ENCODE data around the gene CFAP97.
A peak's percentile ranks its signal among the peaks of the same experiment; 100 is the strongest.
"Not testable (repeated sequence)": the region's sequence is repeated elsewhere in the genome, so short reads cannot be mapped to it uniquely, and the experiment has no call there.

Gene CFAP97

DNA sequence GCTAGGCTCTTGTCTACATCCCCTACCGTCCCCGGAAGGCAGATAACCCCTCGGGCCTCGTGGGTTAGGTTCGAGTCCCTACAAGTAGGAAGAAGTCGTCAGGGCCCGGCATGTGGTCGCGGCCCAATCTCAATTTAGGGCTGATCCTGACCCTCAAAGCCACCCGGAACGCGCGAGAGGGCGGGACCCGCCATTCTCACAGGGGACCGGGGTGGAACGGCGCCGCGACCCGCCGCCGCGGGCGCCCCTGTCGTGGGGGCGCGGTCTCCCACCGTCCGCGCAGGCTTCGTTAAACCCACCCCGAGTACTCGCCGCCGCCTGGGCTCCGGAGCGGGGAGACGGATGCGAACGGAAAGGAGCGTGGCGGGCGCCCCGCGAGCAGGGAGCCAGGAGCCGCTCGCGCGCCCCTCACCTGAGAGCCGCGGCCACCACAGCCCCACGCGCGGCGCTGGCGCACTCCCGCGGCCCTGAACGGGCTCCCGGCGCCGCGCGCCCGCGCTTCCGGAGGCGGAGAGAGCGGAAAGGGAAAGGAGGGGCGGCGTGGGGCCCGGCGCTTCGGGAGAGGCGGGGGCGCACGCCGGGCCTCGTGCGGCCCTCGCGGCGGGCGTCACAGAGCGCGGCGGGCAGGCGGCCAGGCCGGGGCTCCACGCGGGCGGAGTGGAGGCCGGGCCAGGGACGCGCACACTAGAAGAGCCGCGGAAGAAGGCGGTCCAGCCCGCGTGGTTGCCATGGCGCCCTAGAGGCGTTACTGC, at the start of gene CFAP97:
Gene CFAP97, minus strand, starts transcription at position 515 of the 752 bp plus-strand sequence. CDS start 12,804 bp downstream, outside the sequence.
- DNase-seq: peak; percentile 86

DNA sequence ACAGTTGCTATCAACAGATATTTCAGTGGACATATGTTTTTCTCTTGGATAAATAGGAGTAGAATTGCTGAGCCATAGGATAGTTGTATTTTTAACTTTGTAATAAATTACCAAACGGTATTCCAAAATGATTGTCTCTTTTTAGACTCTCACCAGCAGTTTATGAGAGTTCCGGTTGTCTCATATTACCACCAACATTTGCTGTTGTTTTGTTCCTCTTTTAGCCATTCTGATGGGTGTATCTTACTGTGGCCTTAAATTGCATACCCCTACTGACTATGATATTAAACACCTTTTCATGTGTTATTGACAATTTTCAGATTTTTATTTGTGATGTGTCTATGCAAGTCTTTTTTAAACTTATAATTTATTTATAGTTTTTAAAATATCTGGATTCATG, 45.3 kb upstream of the CFAP97 start:
- DNase-seq: no peak

DNA sequence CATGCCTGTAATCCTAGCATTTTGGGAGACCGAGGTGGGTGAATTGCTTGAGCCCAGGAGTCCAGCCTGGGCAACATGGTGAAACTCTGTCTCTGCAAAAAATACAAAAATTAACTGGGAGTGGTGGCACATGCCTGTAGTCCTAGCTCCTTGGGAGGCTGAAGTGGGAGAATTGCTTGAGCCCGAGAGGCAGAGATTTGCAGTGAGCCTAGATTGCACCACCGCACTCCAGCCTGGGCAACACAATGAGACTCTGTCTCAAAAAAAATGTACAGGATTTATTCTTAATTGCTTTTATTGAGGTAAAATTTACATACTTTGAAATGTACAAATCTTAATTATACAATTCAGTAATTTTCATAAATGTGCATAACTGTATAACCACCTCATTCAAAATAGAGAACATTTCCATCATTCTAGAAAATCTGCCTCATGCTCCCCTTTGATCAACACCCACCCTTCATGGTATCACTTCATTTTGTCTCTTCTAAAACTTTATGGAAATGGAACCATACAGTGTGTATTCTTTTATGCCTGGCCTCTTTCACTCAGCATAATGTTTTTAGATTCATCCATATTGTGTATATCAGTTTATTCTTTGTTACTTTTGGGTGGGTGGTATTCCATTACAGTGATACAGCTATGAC, 44.7 kb upstream of the CFAP97 start:
- DNase-seq: no peak

DNA sequence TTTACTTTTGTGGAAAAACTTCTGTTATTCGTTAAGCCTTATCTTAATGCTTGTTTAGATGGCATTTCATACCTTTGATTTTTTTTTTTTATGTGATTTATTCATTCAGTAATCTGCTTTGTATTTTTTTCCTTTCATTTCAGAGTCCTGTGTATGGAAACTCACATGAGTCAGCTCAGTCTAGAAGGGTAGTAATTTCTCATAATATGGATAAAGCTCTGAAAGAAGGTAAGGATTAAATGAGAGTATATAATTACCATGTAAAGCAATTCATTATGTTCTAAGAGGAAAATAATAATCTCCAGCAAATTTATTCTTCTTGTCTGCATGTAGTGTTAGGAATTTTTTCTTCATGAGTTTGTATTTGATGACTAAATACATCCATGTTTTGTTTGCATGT, 43.4 kb upstream of the CFAP97 start:
- no peak for DNase-seq

DNA sequence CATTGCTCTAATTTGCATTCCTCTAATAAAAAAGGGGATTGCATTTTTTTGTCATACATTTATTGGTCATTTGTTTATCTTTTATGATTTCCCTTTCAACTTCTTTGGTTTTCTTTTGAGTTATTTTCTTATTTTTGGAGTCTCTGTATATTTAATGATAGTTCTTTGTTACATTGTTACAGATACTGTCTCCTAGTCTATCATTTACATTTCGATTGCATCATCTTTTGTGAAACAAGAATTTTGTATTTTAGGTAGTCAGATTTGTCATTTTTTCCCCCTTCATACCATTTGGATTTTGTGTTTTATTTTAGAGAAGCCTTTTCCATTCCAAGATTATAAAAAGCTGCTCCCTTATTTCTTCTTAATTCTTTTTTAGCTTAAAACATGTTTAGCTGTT, 42.7 kb upstream of the CFAP97 start:
- DNase-seq: no peak

DNA sequence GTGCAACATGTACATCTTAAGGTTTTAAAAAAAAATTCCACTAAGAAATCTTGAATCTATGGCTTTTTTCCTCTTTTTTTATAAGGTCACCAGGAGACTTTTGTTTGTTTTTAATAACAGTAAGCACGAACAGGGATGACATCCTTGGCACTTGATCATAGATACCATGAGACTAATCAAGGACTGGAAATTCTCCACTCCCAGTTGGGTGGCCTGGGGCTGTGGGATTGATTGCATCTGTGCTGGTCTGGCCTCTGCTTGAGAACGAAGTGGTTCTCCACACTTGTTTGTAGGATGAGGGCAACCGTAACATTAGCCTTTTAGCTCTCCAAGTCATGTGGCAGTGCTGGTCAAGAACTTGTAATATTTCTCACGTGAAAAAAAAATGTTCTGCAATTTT, 41.0 kb upstream of the CFAP97 start:
- DNase-seq: no peak

DNA sequence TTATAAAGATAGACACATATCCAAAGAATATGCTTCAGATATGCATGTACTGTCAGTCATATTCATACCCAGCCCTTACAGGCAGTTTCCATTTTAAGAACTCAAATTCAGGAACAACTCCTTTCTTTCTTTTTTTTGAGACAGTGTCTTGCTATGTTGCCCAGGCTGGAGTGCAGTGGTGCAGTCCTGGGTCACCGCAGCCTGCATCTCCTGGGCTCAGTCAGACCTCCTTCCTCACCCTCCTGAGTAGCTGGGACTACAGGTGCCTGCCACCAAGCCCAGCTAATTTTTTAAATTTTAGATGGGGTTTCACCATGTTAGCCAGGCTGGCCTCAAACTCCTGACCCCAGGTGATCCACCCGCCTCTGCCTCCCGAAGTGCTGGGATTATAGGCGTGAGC, 40.1 kb upstream of the CFAP97 start:
- no peak for DNase-seq

DNA sequence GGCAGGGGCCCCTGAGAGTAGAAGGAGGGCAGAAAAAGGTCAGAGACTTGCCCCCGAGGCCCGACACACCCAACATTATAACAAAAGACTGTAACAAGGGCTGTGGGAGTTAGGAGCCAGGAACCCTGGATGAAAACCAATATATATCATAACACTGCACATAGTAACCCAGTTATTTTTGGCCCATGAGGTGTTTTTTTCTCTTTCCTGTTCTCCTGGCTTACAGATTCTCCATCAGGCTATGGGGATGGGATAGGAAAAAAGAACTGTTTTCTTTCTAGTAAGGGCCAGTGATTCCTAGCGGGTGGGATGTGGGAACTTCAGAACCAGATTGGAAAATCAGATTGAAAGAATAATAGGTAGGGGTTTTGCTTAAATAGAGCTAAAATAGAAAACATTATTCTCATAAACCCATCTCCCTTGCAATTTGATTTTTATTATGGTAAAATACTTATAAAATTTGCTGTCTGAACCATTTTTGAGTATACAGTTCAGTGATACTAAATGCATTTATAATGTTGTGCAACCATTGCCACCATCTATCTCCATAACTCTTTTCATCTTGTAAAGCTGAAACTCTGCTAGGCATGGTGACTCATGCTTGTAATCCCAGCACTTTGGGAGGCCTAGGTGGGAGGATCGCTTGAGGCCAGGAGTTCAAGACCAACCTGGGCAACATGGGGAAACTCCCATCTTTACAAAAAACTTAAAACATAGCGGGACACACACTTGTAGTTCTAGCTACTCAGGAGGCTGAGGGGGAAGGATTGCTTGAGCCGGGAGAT, 39.1 kb upstream of the CFAP97 start:
- DNase-seq: no peak

DNA sequence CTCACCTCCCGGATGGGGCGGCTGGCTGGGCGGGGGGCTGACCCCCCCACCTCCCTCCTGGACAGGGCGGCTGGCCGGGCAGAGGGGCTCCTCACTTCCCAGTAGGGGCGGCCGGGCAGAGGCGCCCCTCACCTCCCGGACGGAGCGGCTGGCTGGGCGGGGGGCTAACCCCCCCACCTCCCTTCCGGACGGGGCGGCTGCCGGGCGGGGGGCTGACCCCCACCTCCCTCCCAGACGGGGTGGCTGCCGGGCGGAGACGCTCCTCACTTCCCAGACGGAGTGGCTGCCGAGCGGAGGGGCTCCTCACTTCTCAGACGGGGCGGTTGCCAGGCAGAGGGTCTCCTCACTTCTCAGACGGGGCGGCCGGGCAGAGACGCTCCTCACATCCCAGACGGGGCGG, 36.7 kb upstream of the CFAP97 start:
- DNase-seq: not testable (repeated sequence)

DNA sequence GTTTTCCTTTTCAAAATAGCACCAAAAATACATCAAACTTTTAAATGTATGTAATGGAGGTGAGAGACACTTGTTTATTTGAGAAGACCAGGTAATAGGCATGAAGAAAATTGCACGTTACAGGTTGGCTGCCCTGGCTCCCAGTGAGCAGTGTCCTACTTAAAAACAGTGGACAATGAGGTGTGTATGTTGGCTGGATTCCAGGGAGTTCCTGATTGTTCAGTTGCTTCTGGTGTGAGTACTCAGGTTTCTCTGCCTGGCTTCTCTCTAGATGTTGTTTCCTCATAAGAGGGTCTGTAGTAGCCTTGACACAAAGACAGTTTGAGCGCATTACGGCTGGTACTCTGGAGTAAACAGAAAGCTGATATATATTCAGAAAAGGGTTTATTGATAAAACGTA, 35.0 kb upstream of the CFAP97 start:
- DNase-seq: no peak

DNA sequence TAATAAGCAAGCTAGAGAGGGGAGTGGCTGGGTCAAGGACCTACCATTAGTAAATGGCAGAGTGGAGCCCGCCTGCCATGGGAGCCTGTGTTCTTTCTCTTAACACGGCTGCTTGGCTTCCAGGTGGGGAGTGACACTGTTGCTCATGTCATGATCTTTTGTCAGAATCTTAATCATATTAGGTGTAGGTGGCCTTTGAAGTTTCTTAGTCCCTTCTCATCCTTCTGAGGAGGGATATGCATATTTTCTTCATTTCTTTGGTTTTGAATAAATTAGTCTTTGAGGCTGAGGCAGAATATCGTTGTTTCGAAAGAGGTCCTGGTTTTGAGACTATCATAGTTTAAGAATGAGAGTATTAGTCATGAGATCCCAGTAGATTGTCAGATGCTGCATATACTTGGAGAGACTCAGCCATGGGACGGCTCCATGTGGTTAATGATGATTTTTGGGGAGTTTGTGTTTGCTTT, 34.4 kb upstream of the CFAP97 start:
- no peak for DNase-seq

DNA sequence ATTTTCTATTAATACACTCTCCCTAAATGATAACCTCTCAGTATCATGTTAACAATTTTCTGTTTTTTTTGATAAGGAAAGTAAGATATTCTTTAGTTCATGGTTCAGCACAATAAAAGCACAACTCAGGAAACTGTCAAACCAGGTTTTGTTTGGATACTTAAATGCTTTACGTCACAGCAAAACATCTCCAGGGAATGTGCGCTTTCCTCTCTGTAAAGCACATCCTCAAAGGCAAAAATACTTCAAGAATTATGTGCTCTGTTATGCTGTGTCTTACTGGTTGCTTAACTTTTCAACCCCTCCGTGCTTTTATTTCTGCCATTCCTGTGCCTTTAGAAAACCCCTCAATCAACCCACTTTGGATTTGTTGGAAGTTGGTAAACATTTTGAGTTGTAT, 33.4 kb upstream of the CFAP97 start:
- DNase-seq: no peak

DNA sequence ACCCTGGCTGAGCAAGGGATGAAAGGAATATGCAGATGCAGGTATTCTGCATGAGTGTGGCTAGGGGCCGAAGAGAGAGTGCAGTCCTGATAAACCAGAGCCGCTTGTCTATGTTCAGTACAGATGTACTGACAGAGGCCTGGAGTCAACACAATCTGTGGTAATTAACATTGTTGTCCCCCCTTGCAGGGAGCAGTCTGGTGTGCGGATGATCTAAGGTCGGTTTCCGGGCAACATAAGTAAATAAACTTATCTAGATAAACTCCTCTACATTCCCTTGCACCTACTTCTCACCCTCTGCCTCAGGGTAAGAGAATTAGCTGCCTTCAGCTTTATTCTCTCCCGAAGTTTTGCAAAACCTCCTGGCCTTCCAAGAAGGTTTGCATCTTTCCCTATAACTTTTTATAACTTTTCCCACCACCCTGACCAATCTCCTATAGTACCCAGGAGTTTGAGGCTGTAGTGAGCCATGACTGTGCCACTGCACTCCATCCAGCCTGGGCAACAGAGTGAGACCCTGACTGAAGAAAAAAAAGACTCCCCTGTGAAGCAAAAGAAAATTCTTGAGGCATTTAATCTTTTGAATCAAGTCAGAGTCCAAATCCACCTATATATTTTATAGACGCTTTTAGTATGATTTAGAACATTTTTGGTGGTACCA, 32.2 kb upstream of the CFAP97 start:
- no peak for DNase-seq

DNA sequence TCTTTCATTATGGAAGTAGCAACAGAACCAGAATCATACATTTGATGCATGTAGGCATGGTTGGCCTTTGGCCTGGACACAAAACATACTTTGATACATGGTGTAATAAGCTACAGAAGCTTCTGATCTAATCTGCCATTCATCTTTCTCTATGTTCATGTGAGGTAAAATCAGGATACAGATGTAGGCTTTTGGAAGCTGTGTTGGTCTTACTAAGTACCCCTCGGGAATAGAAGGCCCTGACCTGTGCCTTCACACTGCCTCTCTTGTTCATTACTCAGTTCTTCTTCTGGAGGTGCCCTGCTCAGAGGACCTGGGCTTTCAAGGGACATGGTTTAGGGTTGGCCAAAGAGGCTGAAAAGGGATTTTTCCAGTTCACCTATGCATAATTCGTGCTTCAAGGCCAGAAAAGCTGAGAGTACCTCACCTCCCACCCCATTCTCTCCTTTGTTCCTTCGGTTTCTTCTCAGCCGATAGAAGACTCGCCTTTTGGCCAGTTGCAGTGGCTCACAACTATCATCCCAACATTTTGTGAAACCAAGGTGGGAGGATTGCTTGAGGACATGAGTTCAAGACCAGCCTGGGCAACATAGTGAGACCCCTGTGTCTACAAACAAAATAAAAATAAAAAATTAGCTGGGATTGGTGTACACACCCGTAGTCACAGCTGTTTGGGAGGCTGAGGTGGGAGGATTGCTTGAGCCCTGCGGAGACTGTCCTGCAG, 31.5 kb upstream of the CFAP97 start:
- DNase-seq: no peak

DNA sequence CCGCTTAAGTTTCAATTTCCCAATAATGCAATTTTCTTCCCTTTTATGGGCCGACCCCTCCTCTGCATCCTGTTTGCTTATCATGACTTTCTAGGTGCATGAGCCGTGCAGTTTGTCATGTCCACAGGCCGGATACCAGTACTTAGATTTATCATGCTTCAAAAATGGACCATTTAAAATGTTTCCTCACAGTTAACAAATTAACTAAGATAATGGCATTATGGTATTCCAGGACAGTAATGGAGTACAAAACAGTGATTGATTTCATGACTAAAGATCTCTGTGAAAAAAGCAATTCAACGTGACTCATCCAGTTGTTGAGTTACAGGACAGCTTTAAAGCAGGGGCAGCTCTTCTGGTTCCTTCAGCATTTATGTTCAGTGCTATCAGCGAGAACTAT, 28.6 kb upstream of the CFAP97 start:
- DNase-seq: no peak

DNA sequence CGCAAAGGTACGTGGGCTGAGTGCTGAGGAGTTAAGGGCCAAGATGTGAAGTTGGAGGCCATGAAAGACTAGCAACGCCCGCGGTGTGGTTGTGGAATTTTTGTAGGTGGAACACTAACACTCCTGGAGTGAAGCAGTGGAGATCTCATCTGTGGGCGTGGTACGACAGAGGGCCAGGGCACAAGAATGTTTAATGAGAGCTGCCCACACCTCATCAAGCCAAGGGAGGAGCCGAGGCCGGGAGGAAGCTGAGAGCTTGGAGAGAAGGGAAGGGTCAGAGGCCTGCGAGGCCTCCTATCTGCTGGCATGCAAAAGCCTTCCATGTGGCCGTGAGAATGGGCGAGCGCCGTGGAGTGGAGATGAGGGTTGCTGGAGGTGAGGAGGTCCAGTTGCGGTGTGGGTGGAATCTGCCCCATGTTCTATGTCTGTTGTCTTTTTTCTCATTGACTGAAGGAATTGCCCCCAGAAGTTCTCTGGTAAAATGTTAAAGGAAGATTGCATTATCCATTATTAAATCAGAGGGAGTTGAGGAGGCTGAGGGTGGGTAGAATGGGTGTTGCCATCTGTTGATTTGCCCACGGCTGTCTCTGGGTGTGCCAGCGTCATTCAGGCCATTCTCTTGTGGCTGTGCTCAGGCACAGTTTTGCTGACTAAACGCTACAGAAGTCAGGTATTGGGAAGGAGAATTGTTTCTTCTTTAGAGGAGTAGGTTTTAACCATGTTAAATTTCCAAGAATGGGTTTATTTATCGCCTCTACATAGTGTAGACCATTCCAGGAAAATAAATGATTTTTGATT, 25.4 kb upstream of the CFAP97 start:
- DNase-seq: no peak

DNA sequence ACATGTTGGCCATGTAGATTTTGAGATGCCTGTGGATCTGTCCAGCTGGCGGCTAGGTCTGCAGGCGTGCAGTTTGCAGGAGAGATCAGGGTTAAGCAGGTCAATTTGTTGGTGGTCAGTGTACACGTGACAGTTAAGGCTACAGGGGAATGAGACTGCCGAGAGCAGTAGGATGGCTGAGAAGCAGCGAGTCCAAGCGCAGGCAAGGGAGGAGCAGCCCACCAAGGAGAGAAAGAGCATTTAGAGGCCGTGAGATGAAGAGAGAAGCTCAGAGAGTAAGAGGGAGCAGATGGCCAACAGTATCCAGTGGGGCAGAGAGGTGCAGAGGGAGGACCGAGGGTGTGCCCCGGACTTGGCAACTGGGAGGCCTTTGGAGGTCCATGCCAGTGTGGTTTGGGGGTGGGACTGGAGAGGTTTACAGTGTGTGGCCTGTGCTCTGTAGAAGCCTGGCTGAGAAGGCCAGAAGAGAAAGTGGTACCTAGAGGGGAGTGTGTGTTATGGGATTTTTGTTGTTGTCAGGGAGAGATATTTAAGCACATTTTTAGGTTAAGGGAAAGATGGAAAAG, 24.0 kb upstream of the CFAP97 start:
- no peak for DNase-seq

DNA sequence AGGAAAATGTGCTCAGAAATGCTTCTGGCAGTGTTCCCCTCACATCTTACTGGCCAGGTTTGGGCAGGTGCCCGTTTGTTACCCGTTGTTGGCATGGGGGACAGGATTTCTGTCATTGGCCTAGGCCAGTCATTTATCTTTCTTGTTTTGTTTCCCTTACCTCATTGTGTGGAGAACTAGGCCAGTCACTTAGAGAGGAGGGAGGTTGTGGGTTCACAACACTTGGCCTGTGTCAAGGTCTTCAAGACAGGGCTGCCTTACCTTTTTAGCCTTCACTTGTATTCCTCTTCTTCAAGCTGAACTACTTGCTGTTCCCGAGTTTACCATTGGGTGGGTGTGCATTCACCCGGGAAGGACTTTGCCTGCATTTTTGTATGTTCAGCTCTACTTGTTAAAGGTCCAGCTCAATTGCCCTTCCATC, 23.3 kb upstream of the CFAP97 start:
- DNase-seq: no peak

DNA sequence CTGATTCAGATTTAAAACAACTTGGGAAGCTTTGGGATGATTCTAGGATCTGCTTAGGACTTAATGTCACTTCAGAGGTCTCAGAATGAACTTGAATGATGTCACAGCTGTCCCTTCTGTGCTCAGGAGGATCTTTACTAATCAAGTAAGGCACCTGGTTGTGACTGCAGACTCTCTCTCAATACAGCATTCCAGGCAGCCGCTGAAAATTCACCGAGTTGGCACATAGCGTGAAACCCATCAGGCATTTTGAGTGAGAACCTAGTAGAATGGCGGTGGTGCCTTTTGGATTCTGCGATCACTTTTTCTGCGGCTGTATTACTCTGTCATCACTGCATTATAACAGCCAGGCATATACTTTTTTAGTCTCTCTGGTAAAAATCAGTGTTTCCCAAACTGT, 22.1 kb upstream of the CFAP97 start:
- no peak for DNase-seq

DNA sequence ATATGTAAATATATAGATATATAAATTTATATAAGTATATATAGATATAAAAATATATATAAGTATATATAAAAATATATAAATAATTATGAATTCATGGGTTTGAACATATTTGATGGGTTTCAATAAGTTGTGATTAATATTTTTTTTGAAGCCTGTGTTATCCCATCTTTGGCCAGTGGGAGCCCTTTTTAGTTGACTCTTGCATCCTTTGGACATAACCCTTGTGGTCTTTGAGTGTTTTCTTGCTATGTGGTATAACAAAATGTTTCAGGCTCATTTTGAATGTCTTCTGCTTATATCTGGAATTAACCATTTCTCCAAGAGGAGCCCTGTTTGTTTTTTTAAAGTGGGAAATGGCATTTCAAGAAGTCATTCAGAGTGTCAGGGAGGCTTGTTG, 20.8 kb upstream of the CFAP97 start:
- DNase-seq: no peak

DNA sequence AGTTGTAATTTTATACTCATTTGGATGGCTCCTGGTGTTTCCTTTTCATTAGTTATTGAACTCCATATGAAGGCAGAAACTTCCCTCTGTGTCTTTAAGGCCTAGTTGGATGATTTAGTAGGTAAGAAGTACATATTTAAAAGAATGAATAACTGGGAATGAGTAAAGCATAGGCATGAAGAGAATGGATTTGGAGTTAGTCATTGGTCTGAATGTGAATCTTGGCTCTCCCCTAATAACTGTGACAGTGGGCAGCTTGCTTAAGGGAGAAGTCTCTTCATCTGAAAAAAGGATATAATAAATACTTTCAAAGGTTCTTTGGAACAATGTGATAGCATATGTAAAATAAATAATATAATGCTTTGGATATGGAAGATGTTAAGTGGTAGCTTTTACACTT, 18.8 kb upstream of the CFAP97 start:
- no peak for DNase-seq
